K562 (cell line): Measurements from ENCODE around the gene CRPPA. TPM values are rescaled to one million over a fixed set of nuclear protein-coding genes. Genes with fewer than 3 reads are reported as not detected.
A peak's percentile ranks its signal among the peaks of the same experiment; 100 is the strongest.

Source experiments
- ADNP ChIP-seq: fragments of 200-800 bp; sonication (Bioruptor generic); IDR thresholded peaks from 2 replicates; pipeline ENCODE4 v1.6.1; 2016; ENCODE audit warnings: missing genetic modification characterization, missing compliant biosample characterization
- BCOR ChIP-seq: fragments of 450-650 bp; IDR thresholded peaks from 2 replicates; pipeline ENCODE4 v1.6.1; 2016
- ETV6 ChIP-seq, 3 experiments: fragments of 150-350 bp in 1 of 3; sonication (generic) in 1 of 3; formaldehyde crosslinking in 1 of 3; IDR thresholded peaks; 2 replicates each; pipeline versions ENCODE4 v1.6.1 to v1.8.0; 2014 to 2022; ENCODE audit warnings: borderline replicate concordance in 2 of 3, low read depth in 2 of 3, antibody characterized with exemption in 1 of 3, low read length in 1 of 3, mild to moderate bottlenecking in 1 of 3, missing genetic modification reagents in 1 of 3
- FOS ChIP-seq: IDR thresholded peaks from 3 replicates; pipeline ENCODE4 v1.6.1; 2011; ENCODE audit not compliant: insufficient read length; ENCODE audit errors: extremely low read depth
- GABPA ChIP-seq: fragments of 200-800 bp; sonication (Bioruptor generic); conservative IDR thresholded peaks from 2 replicates; pipeline ENCODE4 v1.6.1; 2016; ENCODE audit warnings: low read depth, missing genetic modification characterization, missing compliant biosample characterization
- GMEB1 ChIP-seq: fragments of 250-450 bp; sonication (Bioruptor Pico); IDR thresholded peaks from 2 replicates; pipeline ENCODE4 v1.4.0; 2020; ENCODE audit warnings: mild to moderate bottlenecking
- HMGN3 ChIP-seq: IDR thresholded peaks from 2 replicates; pipeline ENCODE4 v1.6.1; 2011; ENCODE audit warnings: borderline replicate concordance, low read depth, mild to moderate bottlenecking, mixed read lengths, low read length; ENCODE audit not compliant: insufficient read length; ENCODE audit errors: extremely low read depth
- HSF4 ChIP-seq: fragments of 250-450 bp; sonication (Bioruptor Pico); IDR thresholded peaks from 2 replicates; pipeline ENCODE4 v2.1.2; 2022; ENCODE audit warnings: mild to moderate bottlenecking, moderate library complexity, borderline replicate concordance
- IRF2 ChIP-seq: sonication (generic); formaldehyde crosslinking; IDR thresholded peaks from 2 replicates; pipeline ENCODE4 v1.8.1; 2022; ENCODE audit warnings: mild to moderate bottlenecking, missing genetic modification reagents
- NCOA6 ChIP-seq: fragments of 450-650 bp; IDR thresholded peaks from 2 replicates; pipeline ENCODE4 v1.6.1; 2017; ENCODE audit warnings: mild to moderate bottlenecking
- NFATC3 ChIP-seq: fragments of 450-650 bp; IDR thresholded peaks from 2 replicates; pipeline ENCODE4 v1.6.1; 2017; ENCODE audit warnings: mild to moderate bottlenecking
- NFRKB ChIP-seq: fragments of 450-650 bp; IDR thresholded peaks from 2 replicates; pipeline ENCODE4 v1.6.1; 2016; ENCODE audit warnings: low read depth
- NKRF ChIP-seq: fragments of 450-650 bp; IDR thresholded peaks from 2 replicates; pipeline ENCODE4 v1.6.1; 2016; ENCODE audit warnings: borderline replicate concordance
- NUFIP1 ChIP-seq: fragments of 450-650 bp; IDR thresholded peaks from 2 replicates; pipeline ENCODE4 v1.6.1; 2018; ENCODE audit not compliant: partially characterized antibody
- RAD51 ChIP-seq: fragments of 450-650 bp; IDR thresholded peaks from 2 replicates; pipeline ENCODE4 v1.7.1; 2016; ENCODE audit warnings: low read depth, mild to moderate bottlenecking, borderline replicate concordance
- SIN3A ChIP-seq, 2 experiments: fragments of 150-350 bp in 1 of 2; IDR thresholded peaks; 2 replicates each; pipeline ENCODE4 v1.6.1; 2011 to 2016; ENCODE audit warnings: borderline replicate concordance in 2 of 2, low read depth in 2 of 2, low read length in 2 of 2, mild to moderate bottlenecking in 2 of 2, moderate library complexity in 2 of 2; ENCODE audit not compliant: control insufficient read depth in 1 of 2
- SLC30A9 ChIP-seq: fragments of 250-450 bp; sonication (Bioruptor Pico); IDR thresholded peaks from 2 replicates; pipeline ENCODE4 v1.8.0; 2022; ENCODE audit warnings: mild to moderate bottlenecking, moderate library complexity
- TBL1XR1 ChIP-seq, 2 experiments: IDR thresholded peaks; 2 replicates each; pipeline ENCODE4 v1.6.1; 2012; ENCODE audit warnings: improper control_type of control experiment in 2 of 2, low read length in 2 of 2, mild to moderate bottlenecking in 1 of 2
- TCF3 ChIP-seq: sonication (generic); formaldehyde crosslinking; IDR thresholded peaks from 2 replicates; pipeline ENCODE4 v1.4.0; 2020; ENCODE audit warnings: mild to moderate bottlenecking, missing genetic modification reagents
- ZC3H4 ChIP-seq: sonication (generic); formaldehyde crosslinking; IDR thresholded peaks from 2 replicates; pipeline ENCODE4 v1.9.0; 2021; ENCODE audit warnings: missing genetic modification reagents, borderline replicate concordance
- ZFP36 ChIP-seq: fragments of 150-350 bp; IDR thresholded peaks from 2 replicates; pipeline ENCODE4 v1.6.1; 2018; ENCODE audit warnings: low read length, low read depth; ENCODE audit not compliant: partially characterized antibody
- ZNF280B ChIP-seq: fragments of 250-450 bp; sonication (Bioruptor Pico); IDR thresholded peaks from 2 replicates; pipeline ENCODE4 v1.5.1; 2021; ENCODE audit warnings: mild to moderate bottlenecking
- ZNF764 ChIP-seq: fragments of 250-450 bp; sonication (Bioruptor Pico); IDR thresholded peaks from 2 replicates; pipeline ENCODE4 v1.4.0; 2020; ENCODE audit warnings: low read depth, mild to moderate bottlenecking, moderate library complexity
- ZNF79 ChIP-seq: fragments of 250-450 bp; sonication (Bioruptor Pico); IDR thresholded peaks from 2 replicates; pipeline ENCODE4 v1.4.0; 2020; ENCODE audit warnings: low read depth, mild to moderate bottlenecking, moderate library complexity
- polyA plus RNA-seq, 8 experiments: library from polyadenylated mRNA; depleted of rRNA in 4 of 8; stranded (reverse) in 5 of 8; unstranded in 3 of 8; fragments of >200 nt; fragmentation: Nextera tagmentation in 2 of 8; fragmentation: Illumina TruSeq in 1 of 8; extraction: Ambion mirVana in 2 of 8; extraction: Trizol in 1 of 8; gene quantifications; 2 replicates each; pipeline versions ENCODE4 v1.2.1 to v1.2.3, GENCODE V29; 2011 to 2014; ENCODE audit warnings: inconsistent platforms in 1 of 8, missing spikeins in 1 of 8
- total RNA-seq, 7 experiments: library from RNA; depleted of rRNA in 6 of 7; stranded (reverse); fragments of >200 nt in 6 of 7; fragmentation: Illumina TruSeq in 2 of 7; extraction: Trizol in 2 of 7; gene quantifications; 2 replicates each; pipeline versions ENCODE4 v1.2.1 to v1.2.3, GENCODE V29; 2011 to 2021; ENCODE audit warnings: low replicate concordance in 1 of 7

The CRPPA gene
- total and polyA plus RNA-seq, 9 of the 15 experiments (the other 6 are each of a cell fraction or from before 2014, with no cell fraction given), result 3.9 to 14.4 (median 7.8) TPM

- no peak; the same call in 1 of the 2 replicates for TF ChIP-seq ZC3H4 (CRISPR knock-in tag)
- TF ChIP-seq SLC30A9 (CRISPR knock-in tag), result no peak
- peak; percentile 64 for TF ChIP-seq NKRF
- no peak for TF ChIP-seq ADNP (tag)
- TF ChIP-seq ZFP36, result no peak
- no peak for TF ChIP-seq HSF4
- TF ChIP-seq ETV6 (IDR thresholded peaks at IDR 0.05; ENCODE audit: borderline replicate concordance in 1 of 2, low read depth in 2 of 2, low read length in 1 of 2), result no peak
- 0 out of 2 replicates have a peak, but pooled peaks have one; percentile 28 for TF ChIP-seq ETV6 (CRISPR knock-in tag; IDR thresholded peaks at IDR 0.05; ENCODE audit: borderline replicate concordance)
- no peak for TF ChIP-seq GMEB1 (CRISPR knock-in tag)
- no peak for TF ChIP-seq TBL1XR1 (IDR thresholded peaks at IDR 0.05; ENCODE audit: low read length in 2 of 2)
- peak; percentile 35; the same call in 1 of the 2 replicates for TF ChIP-seq TCF3 (CRISPR knock-in tag)
- TF ChIP-seq ZNF79, result no peak
- peak; percentile 57 for TF ChIP-seq HMGN3
- TF ChIP-seq NUFIP1, result no peak
- TF ChIP-seq NFATC3, result no peak
- peak; percentile 81 for TF ChIP-seq NFRKB
- no peak for TF ChIP-seq GABPA
- TF ChIP-seq SIN3A (IDR thresholded peaks at IDR 0.05; ENCODE audit: borderline replicate concordance in 2 of 2, control insufficient read depth in 1 of 2, low read depth in 2 of 2, low read length in 2 of 2), result no peak; a peak in 2 of 4 replicates
- TF ChIP-seq FOS, result no peak
- TF ChIP-seq ZNF764 (CRISPR knock-in tag), result no peak
- no peak for TF ChIP-seq NCOA6
- no peak for TF ChIP-seq IRF2 (CRISPR knock-in tag)
- TF ChIP-seq BCOR, result peak; percentile 63
- TF ChIP-seq RAD51, result no peak
- TF ChIP-seq ZNF280B (CRISPR knock-in tag), result no peak
Measured at GRCh38 chr7:16420649-16421332, 547 bp downstream of the CRPPA start (continued).
